ENCODE data around the gene FAM53B.

- TF ChIP-seq EP300 (IDR thresholded peaks at IDR 0.05) (no peak), POLR2AphosphoS5 (IDR thresholded peaks at IDR 0.05) (no peak), POLR2A (IDR thresholded peaks at IDR 0.05) (no peak)
- TF ChIP-seq, protein P1, sequence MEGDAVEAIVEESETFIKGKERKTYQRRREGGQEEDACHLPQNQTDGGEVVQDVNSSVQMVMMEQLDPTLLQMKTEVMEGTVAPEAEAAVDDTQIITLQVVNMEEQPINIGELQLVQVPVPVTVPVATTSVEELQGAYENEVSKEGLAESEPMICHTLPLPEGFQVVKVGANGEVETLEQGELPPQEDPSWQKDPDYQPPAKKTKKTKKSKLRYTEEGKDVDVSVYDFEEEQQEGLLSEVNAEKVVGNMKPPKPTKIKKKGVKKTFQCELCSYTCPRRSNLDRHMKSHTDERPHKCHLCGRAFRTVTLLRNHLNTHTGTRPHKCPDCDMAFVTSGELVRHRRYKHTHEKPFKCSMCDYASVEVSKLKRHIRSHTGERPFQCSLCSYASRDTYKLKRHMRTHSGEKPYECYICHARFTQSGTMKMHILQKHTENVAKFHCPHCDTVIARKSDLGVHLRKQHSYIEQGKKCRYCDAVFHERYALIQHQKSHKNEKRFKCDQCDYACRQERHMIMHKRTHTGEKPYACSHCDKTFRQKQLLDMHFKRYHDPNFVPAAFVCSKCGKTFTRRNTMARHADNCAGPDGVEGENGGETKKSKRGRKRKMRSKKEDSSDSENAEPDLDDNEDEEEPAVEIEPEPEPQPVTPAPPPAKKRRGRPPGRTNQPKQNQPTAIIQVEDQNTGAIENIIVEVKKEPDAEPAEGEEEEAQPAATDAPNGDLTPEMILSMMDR (IDR thresholded peaks at IDR 0.05), result no peak
These were observed 1.1 kb upstream of the FAM53B start for GRCh38 chr10:124745252-124745651.
